GM18507 (cell line): ENCODE measurements around the gene VPS54.
A peak's percentile ranks its signal among the peaks of the same experiment; 100 is the strongest.
"Not testable (repeated sequence)": the region's sequence is repeated elsewhere in the genome, so short reads cannot be mapped to it uniquely, and the experiment has no call there.

Experiments
- DNase-seq: peaks from one replicate; pipeline ENCODE4 v3.0.0; 2011; ENCODE audit warnings: low read depth; ENCODE audit not compliant: insufficient read length; ENCODE audit errors: extremely low spot score
- FAIRE-seq: peaks from 2 replicates; lab custom pipeline; 2011; peaks lifted over from hg19 to GRCh38; lab: Jason Lieb, UNC

Gene VPS54

DNA sequence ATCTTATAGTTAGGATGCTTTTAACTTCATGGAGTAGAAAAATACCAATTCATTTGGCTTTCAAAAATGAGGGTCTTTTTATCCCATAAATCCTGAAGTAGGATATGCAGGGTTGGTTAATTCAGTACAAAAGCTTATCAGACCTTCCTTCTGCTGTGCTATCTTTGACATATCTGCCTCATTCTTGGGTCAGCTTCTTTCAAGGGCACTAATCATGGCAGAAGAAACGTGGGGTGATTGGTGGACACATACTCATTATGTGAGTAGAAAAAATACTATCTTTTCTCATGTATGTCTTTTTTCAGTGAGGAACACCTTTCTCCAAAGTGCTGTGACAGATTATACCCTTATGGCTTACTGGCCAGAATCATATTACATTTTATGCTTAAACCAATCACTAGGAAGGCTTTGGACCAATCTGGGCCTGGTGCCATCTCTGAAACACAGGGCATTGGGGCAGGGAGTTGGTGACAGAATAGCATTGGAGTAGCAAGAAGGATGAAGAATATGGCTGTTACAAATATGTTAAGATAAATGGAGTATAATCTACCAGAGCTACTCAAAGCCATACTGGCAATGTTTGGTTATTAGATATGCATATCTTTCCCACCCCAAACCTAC is 167.4 kb downstream of the VPS54 start:
- FAIRE-seq, result no peak

DNA sequence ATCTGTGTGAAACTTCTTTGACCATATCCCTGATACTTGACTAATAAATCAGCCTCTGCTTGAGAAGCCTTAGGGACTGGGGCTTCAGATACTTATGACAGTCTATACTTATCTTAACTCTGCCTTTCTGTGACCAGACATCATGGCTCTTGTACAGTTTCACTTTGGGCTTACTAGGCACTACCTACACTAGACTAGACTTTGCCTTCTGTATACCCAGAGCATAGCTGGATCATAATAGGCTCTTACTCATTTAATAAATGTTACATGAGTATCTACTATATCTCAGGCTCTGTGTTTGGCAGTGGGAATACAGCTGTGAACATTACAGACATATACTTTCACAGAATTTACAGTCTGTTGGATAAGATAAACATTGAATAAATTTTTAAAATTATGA is 168.6 kb downstream of the VPS54 start:
- no peak for DNase-seq
- no peak for FAIRE-seq

More for the DNA sequence above, 167.4 kb downstream of the VPS54 start:
- DNase-seq, result no peak

DNA sequence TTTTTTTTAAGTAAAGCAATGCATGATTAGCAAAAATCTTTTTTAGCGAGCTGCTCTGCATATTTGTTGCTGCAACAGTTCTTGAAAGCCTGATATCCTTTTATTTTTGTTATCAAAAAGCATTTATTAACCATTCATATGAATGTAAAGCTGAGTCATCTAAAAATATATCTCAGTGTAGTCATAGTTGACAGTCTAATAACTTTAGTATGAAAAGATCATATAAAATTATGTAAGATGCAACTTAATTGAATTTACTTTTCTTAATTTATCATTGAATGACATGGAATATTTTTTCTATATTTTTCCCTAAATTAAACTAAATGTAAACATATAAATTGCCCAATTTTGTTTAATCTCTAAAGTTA is 169.0 kb downstream of the VPS54 start:
- DNase-seq (no peak), FAIRE-seq (no peak)

DNA sequence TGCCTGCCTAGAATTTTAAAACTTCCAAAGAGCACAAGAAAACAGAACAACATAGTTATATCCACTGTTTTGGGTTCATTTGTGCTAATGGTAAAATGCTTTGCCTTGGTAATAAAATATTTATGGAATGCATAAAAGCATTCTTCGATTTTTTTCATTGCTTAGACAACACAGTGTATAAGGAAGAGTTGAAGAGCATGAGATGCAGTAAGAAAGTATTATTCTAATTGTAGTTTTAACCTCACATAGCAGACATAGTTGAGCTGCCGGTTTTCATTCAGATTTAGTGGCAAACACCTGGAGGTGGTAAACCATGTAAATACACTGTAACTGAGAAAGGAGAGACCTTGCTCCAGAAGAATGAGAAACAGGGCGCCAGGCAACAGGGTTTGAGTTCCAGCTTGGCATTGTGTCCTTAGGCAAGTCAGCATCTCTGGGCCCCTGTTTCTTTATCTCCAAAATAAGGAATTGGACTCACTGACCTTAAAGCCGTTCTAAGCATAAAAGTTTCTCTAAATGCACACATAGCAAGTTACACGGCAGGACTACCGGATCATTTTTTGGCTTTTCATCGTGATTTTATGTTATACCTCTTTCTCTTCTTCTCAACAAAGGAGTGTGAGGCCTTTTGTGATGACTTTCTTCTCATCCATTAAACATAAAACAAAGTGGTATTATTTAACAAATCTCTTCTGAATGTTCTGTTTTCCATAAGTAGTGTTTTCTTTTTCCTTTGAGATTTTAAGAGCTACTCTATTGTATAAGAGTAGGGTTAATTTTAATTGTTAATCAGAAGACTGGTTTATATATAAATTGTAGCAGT is 169.6 kb downstream of the VPS54 start:
- DNase-seq, result no peak
- FAIRE-seq, result no peak

DNA sequence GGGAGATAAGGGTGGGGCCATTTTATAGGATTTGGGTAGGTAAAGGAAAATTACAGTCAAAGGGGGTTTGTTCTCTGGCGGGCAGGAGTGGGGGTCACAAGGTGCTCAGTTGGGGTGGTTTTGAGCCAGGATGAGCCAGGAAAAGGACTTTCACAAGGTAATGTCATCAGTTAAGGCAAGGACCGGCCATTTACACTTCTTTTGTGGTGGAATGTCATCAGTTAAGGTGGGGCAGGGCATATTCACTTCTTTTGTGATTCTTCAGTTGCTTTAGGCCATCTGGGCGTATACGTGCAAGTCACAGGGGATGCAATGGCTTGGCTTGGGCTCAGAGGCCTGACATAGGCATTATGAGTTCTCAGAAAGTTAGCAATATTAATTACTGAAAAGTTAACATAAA is 171.7 kb downstream of the VPS54 start:
- FAIRE-seq, DNase-seq: not testable (repeated sequence)

DNA sequence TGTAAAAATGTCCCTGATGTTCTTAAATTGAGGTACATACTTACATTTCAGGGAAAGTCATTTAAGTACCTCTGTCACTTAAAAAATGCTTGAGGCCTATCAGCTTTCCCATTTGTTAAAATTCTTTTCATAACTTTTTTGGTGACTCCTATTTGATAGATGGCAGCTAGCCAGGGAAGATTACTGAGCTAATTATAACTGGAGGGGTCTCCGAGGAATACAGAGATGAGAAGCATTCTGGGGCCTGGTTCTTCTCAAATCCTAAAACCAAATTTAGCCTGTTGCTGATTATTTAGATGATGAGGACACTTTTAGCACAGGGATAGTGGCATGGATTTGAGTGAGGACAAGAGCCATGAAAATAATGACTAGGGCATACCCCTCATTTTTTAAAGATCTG is 172.7 kb downstream of the VPS54 start:
- no peak for DNase-seq
- FAIRE-seq, result no peak

DNA sequence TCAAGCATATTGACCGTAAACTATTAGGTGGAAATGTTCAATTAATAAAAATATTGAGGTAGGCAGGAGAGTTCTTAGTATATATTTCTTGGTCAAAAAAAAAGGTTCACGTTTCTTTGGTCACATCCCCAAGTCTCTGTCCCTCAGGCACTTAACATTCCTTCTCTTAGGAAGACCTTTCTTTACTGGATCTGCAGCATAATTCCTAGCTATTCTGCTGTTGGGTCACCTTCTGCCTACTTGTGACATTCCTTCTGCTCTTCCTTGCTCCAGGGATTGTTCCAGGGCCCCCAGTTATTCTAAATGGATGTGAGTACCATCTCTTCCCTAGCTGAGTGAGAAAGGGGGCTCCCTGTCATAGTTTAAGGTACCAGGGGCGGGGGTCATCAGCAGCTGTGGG is 173.4 kb downstream of the VPS54 start:
- DNase-seq (no peak), FAIRE-seq (no peak)

DNA sequence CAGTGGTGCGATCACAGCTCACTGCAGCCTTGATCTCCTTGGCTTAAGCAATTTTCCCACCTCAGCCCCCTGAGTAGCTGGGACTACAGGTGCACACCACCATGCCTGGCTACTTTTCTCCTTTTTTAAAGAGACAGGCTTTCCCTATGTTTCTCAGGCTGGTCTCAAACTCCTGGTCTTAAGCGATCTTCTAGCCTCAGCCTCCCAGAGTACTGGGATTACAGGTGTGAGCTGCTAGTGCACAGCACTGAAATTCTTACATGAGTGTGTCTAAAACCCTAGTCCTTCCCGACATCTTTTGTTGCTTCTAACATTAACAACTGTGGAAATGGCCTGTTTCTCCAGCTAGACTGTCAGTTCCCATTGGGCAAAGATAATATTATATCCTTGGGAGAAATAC is 174.6 kb downstream of the VPS54 start:
- FAIRE-seq (no peak), DNase-seq (no peak)

DNA sequence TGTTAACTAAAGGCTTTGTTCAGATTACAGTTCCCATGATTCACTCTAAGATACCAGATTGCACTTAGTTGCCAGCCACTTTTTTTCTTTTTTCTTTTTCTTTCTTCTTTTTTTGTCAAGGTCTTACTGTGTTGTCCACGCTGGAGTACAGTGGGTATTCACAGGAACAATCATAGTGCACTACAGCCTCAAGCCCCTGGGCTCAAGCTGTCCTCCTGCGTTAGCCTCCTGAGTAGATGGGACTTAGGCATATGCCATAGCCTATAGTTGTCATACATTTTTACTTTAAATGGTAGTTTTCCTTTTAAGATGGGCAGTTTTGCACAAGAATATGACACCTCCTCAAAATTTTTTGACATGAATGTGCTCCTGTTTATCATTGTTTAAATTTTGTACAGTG is 175.4 kb downstream of the VPS54 start:
- DNase-seq (no peak), FAIRE-seq (no peak)

DNA sequence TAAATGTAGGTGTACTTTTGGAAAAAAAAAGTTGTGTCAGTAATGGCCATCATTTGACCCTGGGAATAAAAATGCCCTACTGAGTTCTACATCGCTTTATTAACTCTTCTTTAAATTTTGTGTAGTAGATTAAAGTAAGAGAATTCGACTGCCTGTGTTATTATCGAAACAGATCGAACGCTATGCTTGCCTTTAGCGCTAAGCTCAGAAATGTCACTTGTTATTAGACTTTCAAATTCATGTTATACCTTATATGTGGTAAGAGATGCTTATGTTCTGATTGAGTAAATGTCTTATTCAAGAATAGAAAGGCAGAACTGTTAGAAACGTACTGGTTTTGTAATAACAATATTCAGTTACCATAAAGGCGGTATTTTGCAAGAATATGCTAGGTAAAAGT is 176.1 kb downstream of the VPS54 start:
- FAIRE-seq (no peak), DNase-seq (no peak)

DNA sequence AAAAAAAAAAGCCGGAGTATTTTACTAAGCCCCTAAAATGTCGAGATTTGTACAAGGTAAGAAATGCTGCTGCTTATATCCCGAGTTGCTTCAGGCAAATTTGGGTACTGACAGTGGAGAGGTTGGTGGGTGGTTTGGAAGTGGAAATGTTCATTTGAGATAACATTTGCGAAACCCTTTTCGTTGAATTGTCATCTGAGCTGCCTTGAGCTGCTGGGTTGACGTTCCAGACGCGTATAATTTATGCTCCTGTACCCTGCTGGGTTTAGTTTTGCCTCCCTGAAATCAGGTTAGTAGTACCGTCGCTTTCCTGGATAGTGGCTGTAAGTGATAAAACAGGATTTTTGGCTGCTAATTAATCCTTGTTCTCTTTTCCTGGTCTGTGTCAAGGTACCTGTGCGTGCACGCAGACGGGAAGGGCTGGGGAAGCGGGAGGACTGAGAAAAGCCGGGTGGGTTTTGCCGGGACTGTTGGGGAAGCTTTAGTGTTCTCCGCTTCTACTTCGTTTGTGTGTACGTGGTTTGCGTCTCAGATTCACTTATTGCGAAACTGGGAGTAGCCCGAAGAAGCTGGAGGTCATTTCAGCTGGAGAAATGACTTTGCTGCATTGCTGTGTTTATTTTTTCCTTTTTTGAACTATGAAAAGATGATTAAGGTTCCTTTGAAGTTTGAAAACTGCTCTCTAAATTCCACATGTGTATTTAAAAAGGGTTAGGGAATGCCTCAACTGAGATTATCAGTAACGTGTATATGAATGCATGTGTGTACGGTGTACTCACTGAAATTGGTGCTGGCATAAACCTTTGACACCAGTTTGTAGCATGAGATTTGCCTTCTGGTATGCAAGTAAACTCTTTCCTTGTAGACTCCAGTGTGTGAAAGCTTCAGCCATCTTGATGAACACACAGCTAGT is 176.8 kb downstream of the VPS54 start:
- FAIRE-seq, result peak; percentile 44
- no peak for DNase-seq
